Parathyroid adenoma (tissue), 2 donors: Measurements from ENCODE around the gene COL4A2.

Source experiments
- H2AFZ ChIP-seq: fragments of 300-600 bp; sonication (generic); one replicate; pipeline ENCODE4 v1.7.0; 2017; ENCODE audit warnings: antibody characterized with exemption, mild to moderate bottlenecking
- H3K27ac ChIP-seq: fragments of 300-600 bp; sonication (generic); one replicate; pipeline ENCODE4 v1.7.0; 2017
- H3K27me3 ChIP-seq: fragments of 300-600 bp; sonication (generic); one replicate; pipeline ENCODE4 v1.7.0; 2017; ENCODE audit warnings: low read length; ENCODE audit not compliant: control insufficient read depth, insufficient read depth
- H3K36me3 ChIP-seq: fragments of 300-600 bp; sonication (generic); one replicate; pipeline ENCODE4 v1.7.0; 2017; ENCODE audit warnings: low read length; ENCODE audit not compliant: control insufficient read depth, insufficient read depth
- H3K4me1 ChIP-seq: fragments of 300-600 bp; sonication (generic); one replicate; pipeline ENCODE4 v1.7.0; 2017; ENCODE audit warnings: control low read depth
- H3K4me2 ChIP-seq: fragments of 300-600 bp; sonication (generic); one replicate; pipeline ENCODE4 v1.7.0; 2017; ENCODE audit warnings: low read length
- H3K4me3 ChIP-seq: fragments of 300-600 bp; sonication (generic); one replicate; pipeline ENCODE4 v1.7.0; 2017; ENCODE audit warnings: low read depth, low read length
- H3K79me2 ChIP-seq: fragments of 300-600 bp; sonication (generic); one replicate; pipeline ENCODE4 v1.7.0; 2017; ENCODE audit warnings: control low read depth
- H3K9ac ChIP-seq: fragments of 300-600 bp; sonication (generic); one replicate; pipeline ENCODE4 v1.7.0; 2017; ENCODE audit warnings: mild to moderate bottlenecking
- H3K9me3 ChIP-seq: fragments of 300-600 bp; sonication (generic); one replicate; pipeline ENCODE4 v1.7.0; 2017; ENCODE audit warnings: low read length; ENCODE audit not compliant: control insufficient read depth
- CTCF ChIP-seq: fragments of 300-600 bp; sonication (generic); IDR thresholded peaks from one replicate; pipeline ENCODE4 v1.7.0; 2017; ENCODE audit warnings: antibody characterized with exemption, mild to moderate bottlenecking
- donor health status: primary hyperparathyroidism.

The COL4A2 gene

DNA sequence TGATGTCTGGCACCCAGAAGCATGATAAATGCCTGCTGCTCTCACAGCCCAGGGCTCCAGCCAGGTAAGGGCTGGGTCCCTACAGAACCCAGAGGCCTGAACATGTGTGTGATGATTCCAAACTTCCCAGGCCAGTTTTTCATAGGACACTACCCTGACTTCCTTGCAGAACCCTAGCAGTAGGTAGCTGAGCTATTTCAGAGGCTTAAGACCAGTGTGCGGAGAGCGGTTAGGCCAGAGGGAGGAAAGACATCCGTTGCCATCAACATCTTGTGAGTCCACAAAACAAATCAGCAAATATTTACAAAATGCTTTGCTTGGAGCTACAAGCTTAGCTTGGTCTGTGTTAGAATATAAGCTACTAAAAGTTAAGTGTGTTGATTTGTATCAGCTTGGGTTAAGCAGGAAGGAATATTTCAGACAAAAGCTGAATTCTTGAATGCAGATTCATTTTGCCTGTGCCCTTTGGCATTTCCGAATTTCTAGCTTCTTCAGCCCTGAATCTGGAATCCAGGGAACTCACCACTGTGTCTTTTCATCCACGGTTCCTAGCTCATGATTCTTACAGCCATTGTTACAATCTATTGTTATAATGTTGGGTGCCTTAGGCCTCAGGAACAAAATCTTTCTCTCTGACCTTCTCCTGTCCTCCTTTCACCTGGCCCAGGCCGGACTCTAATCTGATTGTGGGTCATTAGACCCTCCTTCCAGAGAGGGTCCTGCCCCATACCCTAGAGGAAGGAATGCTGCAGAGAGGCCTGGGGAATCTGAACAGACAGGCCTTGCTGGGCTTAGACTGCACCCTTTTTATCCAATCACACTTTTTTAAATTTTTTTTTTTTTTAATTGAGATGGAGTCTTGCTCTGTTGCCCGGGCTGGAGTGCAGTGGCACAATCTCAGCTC is 242.1 kb downstream of the COL4A2 start:
- Histone ChIP-seq H3K79me2 (no peaks in the 10 kb centered on the region), H3K9me3 (no peaks in the 10 kb centered on the region), H3K36me3 (no peaks in the 10 kb centered on the region), H3K4me3 (no peak overlapping the region), H3K27ac (no peak overlapping the region), H2AFZ (no peak overlapping the region), H3K4me2 (no peak overlapping the region), H3K4me1 (peaks cover 4% of the 10 kb centered on the region), H3K27me3 (no peaks in the 10 kb centered on the region), H3K9ac (no peak overlapping the region)
- TF ChIP-seq CTCF: no peak

DNA sequence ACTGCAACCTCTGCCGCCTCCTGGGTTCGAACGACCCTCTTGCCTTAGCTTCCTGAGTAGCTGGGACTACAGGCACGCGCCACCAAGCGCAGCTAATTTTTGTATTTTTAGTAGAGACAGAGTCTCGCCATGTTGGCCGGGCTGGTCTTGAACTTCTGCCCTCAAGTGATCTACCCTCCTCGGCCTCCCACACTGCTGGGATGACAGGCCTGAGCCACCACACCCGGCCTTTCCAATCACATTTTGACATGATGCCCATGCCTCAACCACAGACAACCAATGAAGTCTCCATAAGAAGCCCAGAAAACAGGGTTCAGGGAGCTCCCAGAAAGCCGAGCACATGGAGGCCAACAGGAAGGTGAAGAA is 242.7 kb downstream of the COL4A2 start:
- no peaks in the 10 kb centered on the region for H3K9me3 ChIP-seq
- no peak overlapping the region for H3K4me2 ChIP-seq
- no peaks in the 10 kb centered on the region for H3K27me3 ChIP-seq
- H3K9ac ChIP-seq: no peak overlapping the region
- no peaks in the 10 kb centered on the region for H3K79me2 ChIP-seq
- H3K4me3 ChIP-seq: no peak overlapping the region
- no peaks in the 10 kb centered on the region for H3K36me3 ChIP-seq
- peaks cover 4% of the 10 kb centered on the region for H3K4me1 ChIP-seq
- no peak for TF ChIP-seq CTCF
- no peak overlapping the region for H2AFZ ChIP-seq
- H3K27ac ChIP-seq: no peak overlapping the region

GRCh38 chr13:110551284-110551683 is 244.2 kb downstream of the COL4A2 start:
- Histone ChIP-seq H3K9me3 (no peaks in the 10 kb centered on the region), H3K4me2 (peak overlapping the region; percentile 2), H3K9ac (no peak overlapping the region), H3K79me2 (no peaks in the 10 kb centered on the region), H3K4me1 (peaks cover 4% of the 10 kb centered on the region), H3K27ac (no peak overlapping the region), H3K27me3 (no peaks in the 10 kb centered on the region), H3K4me3 (no peak overlapping the region), H2AFZ (peak overlapping the region; percentile 11), H3K36me3 (no peaks in the 10 kb centered on the region)
- TF ChIP-seq CTCF: no peak

GRCh38 chr13:110552767-110553166 is 245.7 kb downstream of the COL4A2 start:
- TF ChIP-seq CTCF: no peak
- Histone ChIP-seq H3K36me3 (no peaks in the 10 kb centered on the region), H3K27ac (no peak overlapping the region), H3K27me3 (no peaks in the 10 kb centered on the region), H3K4me3 (no peak overlapping the region), H3K4me1 (peaks cover 4% of the 10 kb centered on the region), H2AFZ (no peak overlapping the region), H3K9ac (no peak overlapping the region), H3K4me2 (no peak overlapping the region), H3K9me3 (no peaks in the 10 kb centered on the region), H3K79me2 (no peaks in the 10 kb centered on the region)

GRCh38 chr13:110553417-110553816 is 246.3 kb downstream of the COL4A2 start:
- Histone ChIP-seq H3K27me3 (no peaks in the 10 kb centered on the region), H2AFZ (no peak overlapping the region), H3K27ac (no peak overlapping the region), H3K4me1 (peaks cover 4% of the 10 kb centered on the region), H3K4me2 (no peak overlapping the region), H3K36me3 (no peaks in the 10 kb centered on the region), H3K9me3 (no peaks in the 10 kb centered on the region), H3K4me3 (no peak overlapping the region), H3K79me2 (no peaks in the 10 kb centered on the region), H3K9ac (no peak overlapping the region)
- no peak for TF ChIP-seq CTCF
